ENCODE measurements around the gene IRGC.

GRCh38 chr19:43731346-43731745, 15.5 kb downstream of the IRGC start:
- TF ChIP-seq CTCF (IDR thresholded peaks at IDR 0.05) (no peak), POLR2A (IDR thresholded peaks at IDR 0.05) (no peak)

All from esophagus squamous epithelium (tissue), 4 donors.